GDM1 (cell line): Measurements from ENCODE around the gene KCNJ8.
"Not testable (repeated sequence)": the region's sequence is repeated elsewhere in the genome, so short reads cannot be mapped to it uniquely, and the experiment has no call there.

Source experiments
- DNase-seq: peaks from one replicate; lab custom pipeline; 2025; lab: John Stamatoyannopoulos, UW

The KCNJ8 gene

GRCh38 chr12:21786041-21786531 lies 11.6 kb upstream of the KCNJ8 start:
- DNase-seq: no peak

DNA sequence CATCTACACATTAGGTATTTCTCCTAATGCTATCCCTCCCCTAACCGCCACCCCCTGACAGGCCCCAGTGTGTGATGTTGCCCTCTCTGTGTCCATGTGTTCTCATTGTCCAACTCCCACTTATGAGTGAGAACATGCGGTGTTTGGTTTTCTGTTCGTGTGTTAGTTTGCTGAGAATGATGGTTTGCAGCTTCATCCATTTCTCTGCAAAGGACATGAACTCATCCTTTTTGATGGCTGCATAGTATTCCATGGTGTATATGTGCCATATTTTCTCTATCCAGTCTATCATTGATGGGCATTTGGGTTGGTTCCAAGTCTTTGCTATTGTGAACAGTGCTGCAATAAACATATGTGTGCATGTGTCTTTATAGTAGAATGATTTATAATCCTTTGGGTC lies 8.2 kb upstream of the KCNJ8 start:
- not testable (repeated sequence) for DNase-seq

DNA sequence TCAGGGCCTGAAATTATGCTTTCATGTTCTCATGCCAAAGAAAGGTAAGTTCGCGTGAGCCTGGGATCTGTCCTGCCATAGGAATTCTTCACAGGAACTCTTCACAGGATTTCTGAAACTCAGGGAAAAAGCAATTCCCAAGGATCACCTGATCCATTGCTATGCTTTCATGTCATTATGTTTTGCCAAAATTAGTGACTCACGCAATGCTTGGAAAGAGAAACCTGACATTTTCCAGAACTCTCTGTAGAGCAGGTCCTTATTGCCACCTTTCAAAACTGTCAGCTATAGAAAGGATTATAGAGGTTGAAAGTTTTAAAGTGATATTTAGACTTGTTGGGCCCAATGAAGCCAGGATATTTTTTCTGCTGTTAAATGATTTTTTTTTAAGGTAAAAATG lies 6.3 kb upstream of the KCNJ8 start:
- DNase-seq: no peak

GRCh38 chr12:21776175-21776574 lies 1.7 kb upstream of the KCNJ8 start:
- DNase-seq: no peak

GRCh38 chr12:21775133-21775820 lies 771 bp upstream of the KCNJ8 start:
- no peak for DNase-seq

GRCh38 chr12:21773806-21774205 lies 700 bp downstream of the KCNJ8 start:
- DNase-seq: no peak

GRCh38 chr12:21773263-21773741 lies 1.2 kb downstream of the KCNJ8 start:
- DNase-seq: no peak

DNA sequence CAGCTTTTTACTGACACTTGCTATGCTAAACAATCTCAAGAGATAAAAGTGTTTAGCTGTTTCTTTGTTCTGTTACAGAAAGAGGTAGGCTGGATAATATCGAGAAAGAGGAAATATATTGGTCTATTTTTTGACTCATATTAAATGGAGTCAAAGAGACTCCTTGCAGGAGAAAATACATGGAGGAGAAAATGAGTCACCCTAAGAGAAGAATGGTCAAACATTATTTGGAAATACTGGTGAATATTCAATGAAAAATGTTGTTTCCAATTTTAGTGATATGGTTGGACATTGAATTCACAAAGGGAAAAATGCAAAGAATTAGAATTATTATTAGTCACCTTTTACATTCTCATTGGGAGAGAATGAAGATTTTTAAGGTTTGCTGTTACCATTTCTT lies 3.2 kb downstream of the KCNJ8 start:
- DNase-seq: no peak

DNA sequence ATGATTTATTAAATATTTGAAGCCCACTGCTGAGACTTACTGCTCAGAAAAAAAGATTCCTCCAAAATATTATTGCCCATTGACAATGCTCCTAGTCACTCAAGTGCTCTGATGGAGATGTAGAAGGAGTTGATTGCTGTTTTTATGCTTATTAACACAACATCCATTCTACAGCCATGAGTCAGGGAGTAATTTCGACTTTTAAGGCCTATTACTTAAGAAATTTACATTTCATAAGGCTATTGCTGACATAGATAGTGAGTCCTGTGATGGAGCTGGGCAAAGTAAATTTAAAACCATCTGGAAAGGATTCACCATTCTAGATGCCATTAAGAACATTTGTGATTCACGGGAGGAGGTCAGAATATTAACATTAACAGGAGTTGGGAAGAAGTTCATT lies 5.2 kb downstream of the KCNJ8 start:
- no peak for DNase-seq

GRCh38 chr12:21766403-21766802 lies 8.1 kb downstream of the KCNJ8 start:
- no peak for DNase-seq

- no peak for DNase-seq
Observed at GRCh38 chr12:21764950-21765349, 9.6 kb downstream of the KCNJ8 start.

GRCh38 chr12:21764065-21764464 lies 10.4 kb downstream of the KCNJ8 start:
- no peak for DNase-seq

- DNase-seq: no peak
Observed at GRCh38 chr12:21763531-21763930, 11.0 kb downstream of the KCNJ8 start.

DNA sequence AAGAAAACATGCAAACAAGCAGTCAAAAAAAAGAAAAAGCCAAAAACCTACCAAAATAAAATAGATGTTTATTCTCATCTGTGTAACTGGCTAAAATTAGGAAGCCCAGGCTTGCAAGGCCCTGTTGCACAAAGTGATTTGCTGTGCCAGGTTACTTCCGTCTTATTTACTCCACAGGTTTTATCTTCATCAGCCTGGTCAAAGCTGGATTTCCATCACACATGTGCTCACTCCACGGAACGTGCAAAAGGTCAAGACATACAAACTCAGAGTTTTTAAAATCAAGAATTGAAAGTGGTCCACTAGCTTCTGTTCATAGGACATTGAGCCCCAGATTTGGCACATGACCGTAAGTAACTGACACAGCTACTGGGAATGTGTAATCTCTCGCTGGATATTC lies 14.8 kb downstream of the KCNJ8 start:
- no peak for DNase-seq

DNA sequence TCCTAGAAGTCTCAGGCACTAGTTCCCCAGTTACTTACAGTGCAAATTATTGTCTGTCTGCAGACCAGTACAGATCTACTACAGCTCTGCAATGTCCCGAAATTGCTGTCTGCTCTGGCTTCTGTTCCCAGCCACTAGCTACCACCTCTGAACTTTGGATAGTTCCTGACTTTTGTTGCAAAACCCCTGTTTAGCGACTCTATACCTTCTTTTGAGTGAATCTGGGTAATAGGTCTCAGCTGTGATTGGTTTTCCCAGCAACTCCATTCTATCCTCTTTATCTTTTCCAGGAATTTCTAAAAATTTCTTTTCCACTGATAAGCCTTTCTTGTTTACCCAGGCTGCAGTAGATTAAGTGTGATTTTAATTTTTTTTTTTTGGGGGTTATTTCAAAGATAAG lies 16.8 kb downstream of the KCNJ8 start:
- no peak for DNase-seq

GRCh38 chr12:21756699-21757098 lies 17.8 kb downstream of the KCNJ8 start:
- no peak for DNase-seq

DNA sequence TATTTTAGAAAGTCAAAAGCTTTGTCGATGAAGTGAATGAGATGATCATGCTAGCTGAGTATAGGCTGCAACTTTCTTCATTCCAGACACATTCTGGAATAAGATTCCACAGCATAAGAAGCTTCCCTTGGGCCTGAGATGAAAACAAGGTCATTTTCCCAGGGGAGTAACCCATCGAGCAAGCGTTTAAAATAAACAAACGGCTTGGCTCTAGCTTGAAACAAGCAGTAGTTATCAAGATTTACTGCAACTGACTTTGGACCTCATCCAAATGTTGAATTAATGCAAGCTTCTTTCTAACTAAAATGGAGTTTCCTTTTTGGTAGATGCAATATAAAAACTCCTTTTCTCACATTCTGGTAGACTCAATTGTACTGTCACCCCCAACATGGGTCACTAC lies 23.0 kb downstream of the KCNJ8 start:
- no peak for DNase-seq

GRCh38 chr12:21745258-21745657 lies 29.2 kb downstream of the KCNJ8 start:
- no peak for DNase-seq

GRCh38 chr12:21731144-21731543 lies 43.4 kb downstream of the KCNJ8 start:
- no peak for DNase-seq

DNA sequence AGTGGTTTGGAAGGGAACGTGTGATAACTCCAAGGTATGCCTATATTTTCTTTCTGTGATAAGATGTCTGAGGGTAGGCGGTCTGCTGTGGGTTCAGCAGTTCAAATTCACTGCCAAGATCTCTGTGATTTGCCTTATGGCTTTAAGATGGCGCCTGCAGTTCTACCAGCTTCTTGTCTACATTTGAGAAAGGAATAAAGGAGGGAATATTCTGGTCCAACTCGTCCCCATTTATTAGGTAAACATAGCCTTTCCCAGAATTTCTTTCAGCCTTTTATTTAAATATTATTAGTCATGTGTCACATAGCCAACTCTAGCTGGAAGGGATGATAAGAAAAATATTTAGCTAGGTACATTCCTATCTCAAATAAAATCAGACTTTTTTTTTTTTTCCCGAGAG lies 48.8 kb downstream of the KCNJ8 start:
- DNase-seq: no peak

DNA sequence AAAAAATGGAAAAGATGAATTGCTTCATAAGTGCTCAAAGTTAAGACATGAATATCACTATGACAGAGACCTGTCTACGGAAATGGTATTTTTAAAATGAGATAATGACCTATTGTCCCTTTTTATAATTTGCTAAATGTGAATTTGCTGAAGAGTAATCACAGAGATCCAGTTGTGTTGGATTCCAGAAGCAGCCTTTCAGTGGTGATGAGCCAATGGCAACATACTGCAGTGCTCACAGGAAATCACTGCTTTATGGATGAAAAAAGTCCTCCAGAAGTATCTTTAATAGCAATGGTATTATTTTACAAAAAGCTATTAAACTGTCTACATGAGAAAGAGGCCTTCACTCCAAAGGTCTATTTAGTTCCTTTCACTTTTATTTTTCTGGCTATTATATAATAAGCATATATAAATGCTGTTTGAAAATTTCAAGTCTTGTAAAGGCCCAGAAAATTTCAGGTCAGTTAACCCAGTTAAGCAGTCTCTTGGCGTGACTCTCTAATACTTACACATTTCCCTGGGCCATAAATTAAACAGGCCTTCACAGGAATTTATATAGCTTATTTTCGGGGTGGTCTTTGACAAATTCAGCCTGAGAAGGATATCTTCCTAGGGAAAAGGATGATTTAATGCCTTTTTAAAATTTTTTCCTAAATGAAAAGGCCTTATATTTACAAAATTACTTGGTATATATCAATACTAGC lies 55.4 kb downstream of the KCNJ8 start:
- DNase-seq: no peak

DNA sequence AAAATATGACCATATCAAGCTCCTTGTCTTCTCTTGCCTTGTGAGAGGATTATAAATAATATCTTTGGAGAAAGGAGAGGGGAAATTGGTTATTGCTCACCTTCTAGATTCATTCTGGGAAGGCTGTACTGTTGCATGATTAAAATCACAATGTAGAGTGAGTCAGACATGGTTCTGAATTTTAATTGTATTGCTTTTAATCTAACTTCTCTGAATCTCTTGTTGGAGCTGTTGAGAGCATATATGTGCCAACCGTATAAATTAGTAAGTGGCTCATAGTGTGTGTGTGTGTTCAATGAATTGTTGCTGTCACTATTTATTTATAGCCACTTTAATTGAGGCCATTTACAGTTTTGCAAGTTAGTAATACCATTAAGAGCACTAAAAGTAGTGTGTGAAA lies 56.1 kb downstream of the KCNJ8 start:
- no peak for DNase-seq

DNA sequence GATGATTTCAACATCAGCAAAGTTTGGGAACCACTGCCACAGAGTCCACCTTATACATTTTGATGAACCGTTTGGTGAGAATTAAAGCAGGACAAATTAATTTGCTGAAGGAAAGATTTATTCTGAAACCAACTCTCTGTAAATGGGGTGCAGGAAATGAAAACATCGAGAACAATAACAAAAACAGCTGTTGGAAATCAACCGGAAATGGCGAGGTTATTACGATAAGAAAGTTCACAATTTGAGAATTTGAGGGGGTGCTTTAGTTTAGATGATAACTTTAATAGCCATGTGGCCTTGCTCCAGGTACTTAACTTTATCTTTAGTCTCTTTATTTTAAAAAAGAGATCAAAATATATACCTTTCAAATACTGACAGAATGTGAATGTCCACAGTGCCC lies 56.7 kb downstream of the KCNJ8 start:
- DNase-seq: no peak

DNA sequence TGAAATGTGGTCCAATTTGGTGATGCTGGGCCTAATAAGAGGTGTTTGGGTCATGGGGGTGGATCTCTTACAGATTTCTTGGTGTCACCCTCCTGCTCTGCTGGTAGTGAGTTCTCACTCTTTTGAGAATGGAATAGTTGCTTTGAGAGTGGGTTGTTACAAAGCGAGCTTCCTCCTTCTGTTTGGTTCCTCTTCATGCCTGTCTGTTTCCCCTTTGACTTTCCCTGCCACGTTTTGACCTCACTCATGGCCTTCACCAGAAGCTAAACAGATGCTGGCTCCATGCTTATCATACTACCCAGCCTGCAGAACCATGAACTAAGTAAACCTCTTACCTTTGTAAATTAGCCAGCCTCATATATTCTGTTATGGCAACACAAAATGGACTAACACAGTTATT lies 59.1 kb downstream of the KCNJ8 start:
- peak; percentile 0 for DNase-seq
